Measurements from ENCODE around the gene FGR. TPM values are rescaled to one million over a fixed set of nuclear protein-coding genes. Genes with fewer than 3 reads are reported as not detected.

Gene FGR
- total RNA-seq, 1 donor from 2014 or later, result not detected

- no peak for DNase-seq (ENCODE audit: extremely low spot score, unreplicated experiment)
- H3K27ac Mint-ChIP-seq, result no peak overlapping the region
- H3K36me3 Mint-ChIP-seq, result peaks cover 4% of the 10 kb centered on the region
These were observed 45.1 kb downstream of the FGR start for GRCh38 chr1:27589841-27590426.

DNA sequence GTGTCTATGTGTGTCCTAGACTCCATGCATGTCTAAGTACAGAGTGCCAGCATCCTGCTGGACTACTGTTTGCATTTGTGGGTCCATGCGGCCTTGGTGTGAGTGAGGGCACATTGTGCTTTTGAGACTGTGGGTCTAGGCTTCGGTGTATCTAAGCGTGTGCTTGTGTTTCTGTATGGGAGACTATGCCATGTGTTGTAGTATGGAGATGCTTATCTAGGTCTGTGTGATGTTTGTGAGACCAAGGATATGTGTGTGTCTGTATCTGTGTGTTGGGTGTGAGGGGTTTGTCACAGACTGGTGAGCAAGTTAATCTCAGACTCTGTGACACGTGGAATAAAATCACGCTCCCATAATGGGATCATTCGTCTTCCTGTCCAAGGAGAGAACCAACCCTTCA lies 45.5 kb downstream of the FGR start:
- TF ChIP-seq, protein P1, sequence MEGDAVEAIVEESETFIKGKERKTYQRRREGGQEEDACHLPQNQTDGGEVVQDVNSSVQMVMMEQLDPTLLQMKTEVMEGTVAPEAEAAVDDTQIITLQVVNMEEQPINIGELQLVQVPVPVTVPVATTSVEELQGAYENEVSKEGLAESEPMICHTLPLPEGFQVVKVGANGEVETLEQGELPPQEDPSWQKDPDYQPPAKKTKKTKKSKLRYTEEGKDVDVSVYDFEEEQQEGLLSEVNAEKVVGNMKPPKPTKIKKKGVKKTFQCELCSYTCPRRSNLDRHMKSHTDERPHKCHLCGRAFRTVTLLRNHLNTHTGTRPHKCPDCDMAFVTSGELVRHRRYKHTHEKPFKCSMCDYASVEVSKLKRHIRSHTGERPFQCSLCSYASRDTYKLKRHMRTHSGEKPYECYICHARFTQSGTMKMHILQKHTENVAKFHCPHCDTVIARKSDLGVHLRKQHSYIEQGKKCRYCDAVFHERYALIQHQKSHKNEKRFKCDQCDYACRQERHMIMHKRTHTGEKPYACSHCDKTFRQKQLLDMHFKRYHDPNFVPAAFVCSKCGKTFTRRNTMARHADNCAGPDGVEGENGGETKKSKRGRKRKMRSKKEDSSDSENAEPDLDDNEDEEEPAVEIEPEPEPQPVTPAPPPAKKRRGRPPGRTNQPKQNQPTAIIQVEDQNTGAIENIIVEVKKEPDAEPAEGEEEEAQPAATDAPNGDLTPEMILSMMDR (conservative IDR thresholded peaks at IDR 0.05), result no peak
- H3K36me3 Mint-ChIP-seq, result peaks cover 4% of the 10 kb centered on the region
- H3K4me1 Mint-ChIP-seq (ENCODE audit: unreplicated experiment), result peaks cover 21% of the 10 kb centered on the region
- no peak overlapping the region for H3K4me3 Mint-ChIP-seq
- H3K27ac Mint-ChIP-seq, result no peak overlapping the region
- no peaks in the 10 kb centered on the region for H3K9me3 Mint-ChIP-seq
- H3K27me3 Mint-ChIP-seq, result no peaks in the 10 kb centered on the region
- no peak for DNase-seq (ENCODE audit: extremely low spot score, unreplicated experiment)

More at GRCh38 chr1:27589841-27590426, 45.1 kb downstream of the FGR start:
- no peaks in the 10 kb centered on the region for H3K27me3 Mint-ChIP-seq
- H3K4me3 Mint-ChIP-seq, result no peak overlapping the region
- TF ChIP-seq, protein P1 (conservative IDR thresholded peaks at IDR 0.05), result no peak
- no peaks in the 10 kb centered on the region for H3K9me3 Mint-ChIP-seq
- H3K4me1 Mint-ChIP-seq (ENCODE audit: unreplicated experiment), result peaks cover 21% of the 10 kb centered on the region

- Mint-ChIP-seq H3K27me3 (no peaks in the 10 kb centered on the region), H3K4me3 (no peak overlapping the region), H3K9me3 (no peaks in the 10 kb centered on the region), H3K4me1 (ENCODE audit: unreplicated experiment) (peaks cover 18% of the 10 kb centered on the region), H3K27ac (no peak overlapping the region), H3K36me3 (peaks cover 7% of the 10 kb centered on the region)
- TF ChIP-seq, protein P1 (conservative IDR thresholded peaks at IDR 0.05), result no peak
- DNase-seq (ENCODE audit: extremely low spot score, unreplicated experiment), result no peak
These were observed 46.4 kb downstream of the FGR start for GRCh38 chr1:27588256-27589232.

- no peak overlapping the region for H3K4me3 Mint-ChIP-seq
- H3K9me3 Mint-ChIP-seq, result no peaks in the 10 kb centered on the region
- H3K27me3 Mint-ChIP-seq, result no peaks in the 10 kb centered on the region
- TF ChIP-seq, protein P1 (conservative IDR thresholded peaks at IDR 0.05), result no peak
- no peak for DNase-seq (ENCODE audit: extremely low spot score, unreplicated experiment)
- peaks cover 18% of the 10 kb centered on the region for H3K36me3 Mint-ChIP-seq
- no peak overlapping the region for H3K27ac Mint-ChIP-seq
- peaks cover 21% of the 10 kb centered on the region for H3K4me1 Mint-ChIP-seq (ENCODE audit: unreplicated experiment)
These were observed 49.3 kb downstream of the FGR start for GRCh38 chr1:27585684-27586083.

DNA sequence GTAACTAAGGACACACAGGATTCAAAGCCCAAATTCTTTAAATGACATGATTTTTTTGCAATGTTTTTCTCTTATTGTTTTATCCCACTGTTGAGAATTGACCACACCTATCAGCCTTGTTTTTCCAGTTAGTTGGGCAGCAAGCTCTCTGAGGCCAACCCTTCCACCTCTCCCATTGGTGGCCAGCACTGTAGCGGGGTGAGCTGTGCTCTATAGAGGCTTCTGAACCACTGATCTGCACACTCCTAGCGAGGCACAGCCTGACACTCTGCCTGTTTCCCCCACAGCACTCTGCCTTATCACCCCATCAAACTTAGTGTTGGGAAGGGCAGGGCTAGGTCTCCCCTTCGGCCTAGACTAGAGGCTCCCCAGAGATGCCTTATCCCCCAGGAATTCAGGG lies 50.5 kb downstream of the FGR start:
- DNase-seq (ENCODE audit: extremely low spot score, unreplicated experiment), result no peak
- TF ChIP-seq, protein P1 (conservative IDR thresholded peaks at IDR 0.05), result no peak
- Mint-ChIP-seq H3K4me3 (no peak overlapping the region), H3K4me1 (ENCODE audit: unreplicated experiment) (peaks cover 21% of the 10 kb centered on the region), H3K36me3 (peaks cover 18% of the 10 kb centered on the region), H3K27ac (no peak overlapping the region), H3K9me3 (no peaks in the 10 kb centered on the region), H3K27me3 (no peaks in the 10 kb centered on the region)
